Sigmoid colon (tissue), 4 donors: ENCODE data around the gene TMEM165.

Experiments
- EP300 ChIP-seq, 4 donors: sonication (generic); formaldehyde crosslinking; IDR thresholded peaks; one replicate each; pipeline ENCODE4 v1.6.1; 2017; ENCODE audit warnings: antibody characterized with exemption in 4 of 4
- POLR2A ChIP-seq, 2 donors: fragments of 450-650 bp; IDR thresholded peaks; one replicate each; pipeline ENCODE4 v1.6.1; 2016; ENCODE audit warnings: antibody characterized with exemption in 2 of 2, mild to moderate bottlenecking in 2 of 2, moderate library complexity in 2 of 2
- POLR2AphosphoS5 ChIP-seq, 4 donors: sonication (generic); formaldehyde crosslinking; IDR thresholded peaks; one replicate each; pipeline ENCODE4 v1.6.1; 2017; ENCODE audit warnings: antibody characterized with exemption in 4 of 4
- TF ChIP-seq, protein P1 (sequence below), 4 experiments: fragments of 450-650 bp in 3 of 4; fragments of 200-600 bp in 1 of 4; IDR thresholded peaks; one replicate each; pipeline ENCODE4 v1.5.1; 2016 to 2019; ENCODE audit warnings: antibody characterized with exemption in 4 of 4, mild to moderate bottlenecking in 3 of 4, moderate library complexity in 2 of 4

DNA sequence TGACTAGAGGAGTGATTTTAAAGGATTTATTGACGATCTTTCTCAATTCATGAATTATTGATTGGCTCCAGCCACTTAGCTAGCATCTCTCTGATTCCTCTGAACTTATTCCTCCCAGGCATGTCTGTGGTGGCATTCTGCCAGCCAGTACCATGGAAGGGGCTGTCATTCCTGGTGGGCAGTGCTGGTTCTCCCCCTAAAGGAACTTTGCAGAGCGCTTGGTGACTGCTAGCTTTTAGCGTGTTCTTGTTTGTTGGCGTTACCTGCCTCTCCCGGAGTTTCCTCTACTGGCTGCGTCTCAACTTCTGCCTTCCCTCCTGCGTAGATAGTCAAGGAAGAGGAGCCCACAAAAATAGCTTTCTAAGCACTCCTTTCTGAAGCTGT, 30.4 kb upstream of the TMEM165 start:
- TF ChIP-seq, protein P1, sequence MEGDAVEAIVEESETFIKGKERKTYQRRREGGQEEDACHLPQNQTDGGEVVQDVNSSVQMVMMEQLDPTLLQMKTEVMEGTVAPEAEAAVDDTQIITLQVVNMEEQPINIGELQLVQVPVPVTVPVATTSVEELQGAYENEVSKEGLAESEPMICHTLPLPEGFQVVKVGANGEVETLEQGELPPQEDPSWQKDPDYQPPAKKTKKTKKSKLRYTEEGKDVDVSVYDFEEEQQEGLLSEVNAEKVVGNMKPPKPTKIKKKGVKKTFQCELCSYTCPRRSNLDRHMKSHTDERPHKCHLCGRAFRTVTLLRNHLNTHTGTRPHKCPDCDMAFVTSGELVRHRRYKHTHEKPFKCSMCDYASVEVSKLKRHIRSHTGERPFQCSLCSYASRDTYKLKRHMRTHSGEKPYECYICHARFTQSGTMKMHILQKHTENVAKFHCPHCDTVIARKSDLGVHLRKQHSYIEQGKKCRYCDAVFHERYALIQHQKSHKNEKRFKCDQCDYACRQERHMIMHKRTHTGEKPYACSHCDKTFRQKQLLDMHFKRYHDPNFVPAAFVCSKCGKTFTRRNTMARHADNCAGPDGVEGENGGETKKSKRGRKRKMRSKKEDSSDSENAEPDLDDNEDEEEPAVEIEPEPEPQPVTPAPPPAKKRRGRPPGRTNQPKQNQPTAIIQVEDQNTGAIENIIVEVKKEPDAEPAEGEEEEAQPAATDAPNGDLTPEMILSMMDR (IDR thresholded peaks at IDR 0.05): no peak
- TF ChIP-seq EP300 (IDR thresholded peaks at IDR 0.05) (no peak), POLR2AphosphoS5 (IDR thresholded peaks at IDR 0.05) (no peak), POLR2A (IDR thresholded peaks at IDR 0.05) (no peak)
